ENCODE measurements around the gene LTB4R2.

Gene LTB4R2, protein sequence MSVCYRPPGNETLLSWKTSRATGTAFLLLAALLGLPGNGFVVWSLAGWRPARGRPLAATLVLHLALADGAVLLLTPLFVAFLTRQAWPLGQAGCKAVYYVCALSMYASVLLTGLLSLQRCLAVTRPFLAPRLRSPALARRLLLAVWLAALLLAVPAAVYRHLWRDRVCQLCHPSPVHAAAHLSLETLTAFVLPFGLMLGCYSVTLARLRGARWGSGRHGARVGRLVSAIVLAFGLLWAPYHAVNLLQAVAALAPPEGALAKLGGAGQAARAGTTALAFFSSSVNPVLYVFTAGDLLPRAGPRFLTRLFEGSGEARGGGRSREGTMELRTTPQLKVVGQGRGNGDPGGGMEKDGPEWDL

DNA sequence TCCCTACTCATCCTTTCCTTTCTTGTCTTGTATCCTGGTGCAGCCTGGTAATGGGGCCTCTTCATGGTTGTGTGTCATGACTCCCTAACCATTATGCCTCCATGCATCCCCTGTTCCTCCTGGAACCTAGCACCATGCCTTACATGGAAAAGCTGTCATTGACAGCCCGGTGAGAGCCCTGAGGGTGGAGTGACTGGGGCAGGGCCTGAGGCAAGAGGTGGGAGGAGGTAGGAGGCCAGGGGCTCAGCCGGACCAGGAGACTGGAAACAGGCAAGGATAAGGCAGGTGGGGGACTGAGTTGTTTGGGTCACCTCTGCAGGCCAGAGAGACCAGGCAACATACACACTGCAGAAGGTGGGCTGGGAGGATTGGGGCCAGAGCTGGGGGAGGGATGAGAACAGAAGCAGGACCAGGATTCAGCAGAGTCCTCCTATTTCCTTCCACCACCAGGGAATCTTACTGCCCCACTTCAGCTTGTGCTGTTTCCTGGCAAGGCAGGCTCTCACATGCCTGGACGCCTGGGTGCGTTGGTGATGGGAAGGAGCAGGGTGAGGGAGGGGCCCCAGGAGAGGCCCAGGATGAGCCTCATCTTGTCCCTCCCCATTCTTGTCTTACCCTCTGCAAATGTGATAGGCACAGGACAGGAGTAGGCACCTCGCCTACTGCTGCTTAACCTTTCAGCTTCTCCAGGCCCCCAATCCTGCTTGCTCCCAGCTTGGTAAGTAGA lies at the start of gene LTB4R2:
Gene LTB4R2 (plus strand): TSS at position 603 of the 727 bp plus-strand sequence. CDS start 525 bp downstream, outside the sequence.
- H3K4me3 ChIP-seq, result peak within 1 kb of the TSS; percentile 46 to 60 (median 51)

DNA sequence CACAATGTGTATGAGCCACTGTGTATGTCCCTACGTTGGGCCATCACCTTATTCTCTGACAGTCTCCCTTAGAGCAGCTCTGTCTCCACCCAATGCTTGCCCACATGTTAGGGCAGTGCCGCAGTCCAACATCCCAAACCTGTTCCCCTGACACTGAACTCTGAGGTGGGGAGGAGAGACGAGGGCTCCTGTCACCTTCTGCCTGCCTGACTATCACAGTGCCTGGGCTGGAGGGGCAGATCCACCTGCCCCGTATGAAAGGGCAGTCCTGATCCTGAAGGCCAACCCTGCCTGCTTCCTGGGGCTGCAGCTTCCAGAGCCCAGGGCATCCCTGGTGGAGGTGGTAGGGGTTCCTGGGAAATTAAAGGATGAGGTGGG lies 49.2 kb upstream of the LTB4R2 start:
- peak overlapping the region in 4 of 7 experiments; percentile 1 to 23 (median 5) for H3K4me3 ChIP-seq

More for the DNA sequence above, at the start of gene LTB4R2:
- peak within 1 kb of the TSS; percentile 55 to 94 (median 89) for H3K27ac ChIP-seq

DNA sequence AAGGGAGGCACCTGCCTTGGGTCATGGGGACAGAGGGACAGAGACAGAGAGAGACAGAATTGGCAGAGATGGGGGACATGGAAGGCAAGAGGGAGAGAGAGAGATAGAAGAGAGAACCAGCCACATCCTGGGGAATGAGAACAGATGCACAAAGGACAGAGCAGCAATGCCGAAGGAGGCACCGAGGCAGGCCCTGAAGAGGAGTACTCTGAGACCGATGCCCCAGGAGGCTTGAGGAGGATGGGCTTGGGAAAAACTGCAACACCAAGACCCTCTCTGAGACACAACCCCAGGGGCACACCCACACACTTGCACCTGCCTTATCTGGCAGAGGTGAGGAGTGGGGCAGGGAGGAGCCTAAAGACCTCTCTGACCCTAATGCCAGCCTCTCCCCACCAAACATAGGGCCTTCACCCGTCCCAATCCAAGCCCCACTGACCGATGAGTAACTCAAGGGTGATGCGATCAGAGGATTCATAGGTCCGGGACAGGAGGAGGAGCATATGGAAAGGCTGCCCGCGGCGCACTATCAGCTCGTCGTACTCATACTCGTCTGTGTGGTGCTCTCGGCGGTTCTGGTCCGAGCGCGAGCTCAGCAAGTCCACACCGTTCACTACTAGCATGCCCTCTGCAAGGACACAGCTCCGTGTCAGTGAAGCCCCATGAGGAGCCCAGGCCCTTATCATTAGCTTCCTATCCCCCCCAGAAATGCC lies 48.5 kb upstream of the LTB4R2 start:
- H3K4me3 ChIP-seq, result peak overlapping the region in 5 of 7 experiments; percentile 1 to 23 (median 7)
- peak overlapping the region in 11 of 21 experiments; percentile 11 to 82 (median 45) for H3K27ac ChIP-seq

More for the DNA sequence above, 49.2 kb upstream of the LTB4R2 start:
- peak overlapping the region in 9 of 21 experiments; percentile 11 to 82 (median 34) for H3K27ac ChIP-seq

DNA sequence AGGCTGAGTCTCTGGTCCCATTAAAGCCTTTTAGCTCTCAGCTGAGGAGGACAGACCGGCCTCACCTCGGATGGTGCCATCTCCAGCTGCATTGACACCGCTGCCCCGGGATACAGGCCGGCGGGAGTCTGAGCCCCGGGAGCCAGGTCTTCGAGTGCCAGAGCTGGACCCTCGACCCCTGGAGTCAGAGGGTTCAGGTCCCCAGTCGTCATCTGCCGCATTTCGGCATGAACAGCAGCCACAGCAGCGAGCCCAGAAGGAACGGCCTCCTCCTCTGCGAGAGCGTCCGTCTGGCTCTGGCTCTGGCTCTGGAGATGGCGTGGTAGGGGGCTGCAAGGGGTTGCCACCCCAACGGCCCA lies 48.0 kb upstream of the LTB4R2 start:
- Histone ChIP-seq H3K27ac (peak overlapping the region in 8 of 21 experiments; percentile 16 to 82 (median 69)), H3K4me3 (peak overlapping the region in 4 of 7 experiments; percentile 1 to 23 (median 9))

DNA sequence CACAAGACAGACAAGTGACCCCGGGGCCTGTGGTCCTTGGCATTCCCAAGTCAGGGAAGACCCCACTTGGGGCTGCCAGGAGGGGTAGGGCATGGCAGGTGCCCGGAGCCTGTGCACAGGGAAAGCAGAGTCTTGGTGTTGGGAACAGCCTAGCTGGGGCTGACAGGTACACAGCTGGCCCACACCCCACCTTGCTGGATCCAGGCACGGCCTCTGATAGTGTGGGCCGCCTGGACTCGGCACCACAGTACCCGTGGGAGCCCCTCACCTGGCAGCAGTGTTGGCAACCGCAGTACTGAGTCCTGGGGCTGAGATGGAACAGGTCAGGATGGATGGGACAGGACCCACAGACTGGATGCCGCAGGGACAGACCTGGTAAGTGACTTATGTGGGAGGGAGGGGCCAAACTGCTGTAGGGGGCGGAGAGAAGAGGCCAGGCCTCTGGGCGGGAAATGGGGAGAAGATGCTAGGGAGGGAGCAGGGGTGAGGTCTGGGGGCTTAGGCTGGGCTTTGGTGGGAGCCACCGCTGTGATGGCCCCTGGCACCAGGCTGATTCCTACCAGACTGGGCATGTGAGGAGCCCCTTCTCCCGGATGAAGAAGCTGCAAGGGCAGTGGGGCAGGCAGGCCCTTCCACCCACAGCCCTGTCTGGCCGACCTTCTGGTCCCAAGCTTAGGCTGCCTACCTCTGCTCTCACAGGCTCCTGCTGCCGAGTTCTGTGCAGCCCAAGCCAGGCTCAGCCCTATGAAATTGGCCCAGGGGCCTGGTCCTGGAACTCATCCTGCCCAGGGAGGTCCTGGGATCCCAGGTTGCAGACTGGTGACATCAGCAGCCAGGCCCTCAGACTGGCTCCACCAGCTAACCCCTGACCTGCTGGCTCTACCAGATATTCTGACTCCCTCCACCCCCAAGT lies 46.9 kb upstream of the LTB4R2 start, which contains the start of gene TGM1:
Gene TGM1 (minus strand): TSS at position 357 of the 913 bp plus-strand sequence. CDS start 825 bp downstream, outside the sequence.
- peak within 1 kb of the TSS in 5 of 7 experiments; percentile 1 to 23 (median 11) for H3K4me3 ChIP-seq
- H3K27ac ChIP-seq, result peak within 1 kb of the TSS; percentile 13 to 82 (median 65)

DNA sequence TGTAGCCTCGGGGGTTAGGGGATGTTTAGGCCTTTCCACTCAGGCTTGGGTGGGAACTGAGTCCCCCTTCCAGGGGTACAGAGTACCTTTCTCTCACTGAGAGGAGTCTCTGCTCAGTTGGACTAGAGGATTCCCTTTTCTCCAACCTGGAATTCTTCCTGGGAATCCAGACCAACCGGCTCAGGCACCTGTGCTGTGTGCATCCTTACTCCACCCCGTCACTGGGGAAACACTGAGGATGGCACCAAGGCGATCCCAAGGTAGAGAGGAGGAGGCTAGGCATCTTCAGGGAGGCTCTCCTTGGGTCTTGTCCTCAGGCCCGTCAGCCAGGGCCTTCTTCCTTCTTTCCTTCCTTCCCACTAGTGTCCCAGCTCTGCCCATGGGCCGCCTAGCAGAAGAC lies 46.1 kb upstream of the LTB4R2 start:
- Histone ChIP-seq H3K27ac (peak overlapping the region in 18 of 21 experiments; percentile 6 to 82 (median 68)), H3K4me3 (no peak overlapping the region)

DNA sequence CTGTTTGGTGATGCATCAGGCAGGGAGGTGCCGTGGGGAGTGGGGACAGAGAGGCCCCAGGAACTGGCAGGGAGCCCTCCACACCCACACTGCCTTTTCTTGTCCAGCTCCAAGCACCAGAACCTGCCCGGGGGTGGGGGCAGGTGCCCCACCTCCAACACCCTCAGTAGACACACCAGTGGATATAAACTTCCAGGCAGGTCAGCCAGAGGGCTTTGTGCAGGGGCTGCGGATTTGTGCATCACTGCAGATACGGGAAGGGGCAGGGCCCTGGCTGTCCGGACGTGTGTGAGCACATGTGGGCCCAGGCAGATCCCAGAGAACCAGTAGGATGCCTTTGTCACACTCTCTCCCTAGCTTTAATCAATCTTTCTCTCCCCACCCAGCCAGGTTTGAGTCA lies 45.6 kb upstream of the LTB4R2 start:
- Histone ChIP-seq H3K4me3 (no peak overlapping the region), H3K27ac (peak overlapping the region in 19 of 21 experiments; percentile 13 to 82 (median 65))

DNA sequence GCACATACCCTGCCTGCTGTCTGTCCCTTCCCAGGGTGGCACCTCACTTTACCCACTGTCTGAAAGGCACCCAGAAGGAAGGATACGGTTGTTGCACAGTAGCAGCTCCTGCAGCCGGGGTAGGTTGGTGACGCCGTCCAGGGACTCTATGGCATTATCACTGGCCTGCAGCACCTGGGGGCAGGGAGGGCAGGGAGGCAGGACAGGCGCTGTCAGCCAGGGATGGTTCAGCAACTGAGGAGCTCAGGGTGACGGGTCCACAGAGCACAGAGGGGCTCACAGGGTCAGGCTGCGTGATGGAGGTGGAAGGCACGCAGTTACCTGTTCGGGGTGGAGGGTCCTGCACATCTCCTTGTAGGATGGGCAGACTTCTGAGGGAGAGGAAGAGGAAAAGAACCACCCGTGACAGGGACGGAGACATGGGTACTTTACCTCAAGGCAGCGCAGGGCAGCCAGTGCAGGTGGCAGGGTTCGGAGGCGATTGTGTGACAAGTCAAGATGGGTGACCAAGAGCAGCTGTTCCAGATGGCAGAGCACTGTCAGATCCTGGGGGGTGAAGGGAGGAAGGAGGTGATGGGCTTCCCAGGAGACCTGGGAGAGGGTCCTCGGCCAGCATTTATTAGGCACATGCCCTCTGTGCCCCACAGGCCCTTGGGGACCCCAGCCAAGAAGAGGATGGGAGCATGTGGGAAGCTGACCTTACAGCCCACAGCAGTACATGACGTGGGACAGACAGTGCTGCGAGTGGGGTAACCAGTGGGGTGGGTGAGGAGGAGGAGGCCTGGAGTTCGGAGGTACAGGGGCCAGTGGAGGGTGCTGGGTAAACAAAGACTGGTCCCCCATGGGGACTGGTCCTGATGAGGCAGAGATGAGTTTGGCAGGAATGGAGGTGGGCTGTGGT lies 43.3 kb upstream of the LTB4R2 start:
- no peak overlapping the region for H3K4me3 ChIP-seq
- H3K27ac ChIP-seq, result no peak overlapping the region

DNA sequence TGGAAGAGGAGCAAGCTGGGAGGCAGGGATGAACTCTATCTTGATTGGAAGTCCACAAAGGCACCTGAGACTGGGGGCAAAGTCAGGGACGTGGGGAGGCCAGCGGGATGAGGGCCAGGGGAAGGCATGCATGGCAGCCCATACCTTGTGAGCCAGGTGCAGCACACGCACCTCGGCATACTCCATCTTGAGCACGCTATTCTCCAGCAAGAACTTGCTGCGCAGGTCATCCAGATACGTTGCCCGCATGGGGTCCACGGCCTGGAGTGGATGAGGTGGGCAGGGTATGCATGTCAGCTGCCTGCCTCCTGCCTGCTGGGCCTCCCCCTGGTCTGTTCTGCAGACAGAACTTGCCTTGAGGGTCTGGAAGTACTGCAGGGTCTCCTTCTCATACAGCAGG lies 42.4 kb upstream of the LTB4R2 start:
- no peak overlapping the region for H3K27ac ChIP-seq

DNA sequence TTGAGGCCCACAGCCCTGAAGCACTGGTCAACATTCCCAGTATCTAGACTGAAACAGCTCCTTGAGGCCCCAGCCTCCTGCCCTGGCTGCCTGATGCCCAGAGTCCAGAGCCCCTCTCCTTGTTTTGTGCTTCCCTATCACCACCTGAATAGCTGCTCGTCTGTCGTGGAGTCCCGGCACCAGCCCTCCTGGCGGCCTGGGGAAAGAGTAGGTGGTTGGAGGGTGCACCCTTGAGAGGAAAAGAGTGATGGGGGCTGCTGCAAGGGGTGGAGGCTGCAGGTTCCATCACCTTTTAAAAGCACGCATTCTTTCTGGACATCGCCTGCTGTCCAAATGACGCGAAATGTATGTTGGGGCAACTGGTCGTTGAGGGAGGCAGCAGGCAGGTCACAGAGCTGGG lies 41.7 kb upstream of the LTB4R2 start:
- no peak overlapping the region for H3K27ac ChIP-seq

More for the DNA sequence above, 42.4 kb upstream of the LTB4R2 start:
- H3K4me3 ChIP-seq, result no peak overlapping the region

DNA sequence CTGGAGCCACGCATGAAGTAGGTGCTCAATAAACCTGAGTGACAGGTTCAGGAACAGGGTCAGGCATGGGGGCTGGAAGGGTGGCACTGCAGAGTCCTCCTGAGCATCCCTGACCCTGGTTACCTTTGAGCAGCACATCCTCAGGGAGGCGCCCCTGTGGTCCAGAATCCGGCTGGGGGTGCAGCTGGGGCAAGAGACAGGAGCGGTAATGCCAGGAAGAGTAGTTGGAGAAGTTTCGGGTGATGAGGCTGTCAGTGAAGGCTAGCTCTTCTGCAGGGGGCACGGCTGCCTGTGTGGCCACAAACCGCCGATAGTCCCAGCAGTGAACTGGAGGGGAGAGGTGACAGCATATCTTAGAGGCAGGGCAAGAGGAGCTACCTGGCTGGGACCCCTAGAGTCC lies 40.6 kb upstream of the LTB4R2 start:
- Histone ChIP-seq H3K27ac (no peak overlapping the region), H3K4me3 (no peak overlapping the region)

More for the DNA sequence above, 41.7 kb upstream of the LTB4R2 start:
- no peak overlapping the region for H3K4me3 ChIP-seq

DNA sequence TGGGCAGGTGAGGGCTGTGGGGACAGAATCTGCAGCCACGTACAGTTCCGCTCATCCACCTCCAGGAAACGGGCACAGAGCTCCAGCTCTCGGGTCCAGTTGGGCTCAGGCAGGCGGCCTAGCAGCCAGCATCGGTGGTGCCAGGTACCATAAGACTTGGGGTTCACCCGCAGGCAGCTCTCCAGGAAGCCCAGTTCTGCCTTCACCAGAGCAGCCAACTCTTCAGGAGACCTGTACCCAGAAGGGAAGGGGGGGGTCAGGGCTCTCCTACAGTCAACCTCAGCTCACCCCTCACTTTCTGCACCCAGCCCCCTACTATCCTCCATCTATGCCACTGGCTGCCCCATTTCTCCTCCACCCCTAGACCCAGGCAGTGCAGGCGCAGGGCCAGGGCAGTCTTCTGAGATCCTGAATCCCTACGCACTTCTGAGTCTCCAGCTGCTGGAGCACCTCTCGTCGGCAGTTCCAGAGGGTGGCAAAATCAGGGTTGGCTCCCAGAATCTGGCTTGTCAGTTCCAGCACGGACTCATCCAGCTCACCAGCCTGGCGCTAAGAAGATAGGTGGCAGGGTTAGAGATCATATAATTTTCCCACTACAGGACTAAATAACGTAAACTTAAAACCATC lies 39.9 kb upstream of the LTB4R2 start:
- H3K4me3 ChIP-seq, result no peak overlapping the region
- peak overlapping the region in 3 of 21 experiments; percentile 19 to 100 (median 100) for H3K27ac ChIP-seq

DNA sequence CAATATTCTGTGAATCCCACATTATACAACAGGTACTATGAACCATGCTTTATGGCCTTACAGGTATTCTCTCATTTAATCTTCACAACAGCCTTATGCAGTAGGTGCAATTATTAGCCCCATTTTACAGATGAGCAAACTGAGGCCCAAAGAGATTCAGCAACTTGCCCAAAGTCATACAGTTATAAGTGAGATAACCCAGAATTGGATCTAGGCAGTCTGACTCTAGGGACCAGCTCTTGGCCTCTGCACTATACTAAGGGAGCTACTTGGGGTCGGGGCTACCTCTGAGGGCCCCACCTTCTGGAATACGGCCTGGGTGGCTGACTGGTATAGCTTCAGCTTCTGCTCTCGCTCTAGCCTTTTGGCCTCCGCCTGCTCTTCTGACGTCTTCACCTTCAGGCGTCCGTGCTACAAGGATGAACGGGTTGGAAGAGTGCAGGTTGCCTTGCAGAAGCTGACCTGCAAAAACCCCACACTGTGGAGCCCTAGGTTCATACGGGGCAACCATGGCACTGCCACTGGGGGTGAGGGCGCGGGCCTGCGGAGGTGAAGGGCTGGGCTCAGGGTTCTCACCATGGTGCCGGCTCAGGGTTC lies 39.3 kb upstream of the LTB4R2 start:
- H3K4me3 ChIP-seq, result peak overlapping the region; percentile 69 to 89 (median 71)
- peak overlapping the region; percentile 95 to 100 (median 99) for H3K27ac ChIP-seq

DNA sequence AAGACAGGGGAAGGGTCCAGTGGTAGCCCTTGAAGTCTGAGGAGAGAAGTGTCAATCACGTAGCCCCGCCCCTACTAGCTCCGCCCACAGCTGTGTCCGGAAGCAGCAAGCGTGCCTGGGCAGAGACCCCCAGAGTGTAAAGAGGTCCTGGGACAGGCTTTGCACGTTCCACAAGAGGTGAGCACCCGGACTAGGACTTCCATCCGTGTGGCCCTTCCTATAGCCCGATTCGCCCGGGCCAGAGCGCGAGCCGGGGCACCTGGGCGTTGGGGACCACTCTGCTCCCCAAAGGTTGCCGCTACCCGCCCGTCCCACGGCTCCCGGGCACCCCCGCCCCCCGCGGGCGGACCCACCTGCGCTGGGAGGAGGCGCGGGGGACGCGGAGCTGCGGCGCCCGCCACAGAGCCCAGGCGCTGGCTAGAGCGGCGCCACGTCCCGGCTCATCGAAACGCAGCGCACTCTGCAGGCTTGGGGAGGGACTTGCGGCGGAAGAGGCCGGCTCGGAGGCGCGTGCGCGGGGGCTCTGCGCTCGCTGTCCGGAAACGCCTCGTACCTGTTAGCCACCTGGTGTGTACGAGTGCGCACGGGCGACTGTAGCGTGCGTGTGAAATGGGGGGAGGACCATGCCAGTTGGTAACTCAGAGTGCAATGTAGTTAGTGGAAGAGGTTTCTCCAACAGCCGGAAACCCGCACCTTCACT lies 38.7 kb upstream of the LTB4R2 start, which contains the start of gene RABGGTA:
Gene RABGGTA (minus strand): TSS at position 464 of the 700 bp plus-strand sequence. CDS start 482 bp downstream, outside the sequence.
- Histone ChIP-seq H3K27ac (peak within 1 kb of the TSS; percentile 95 to 100 (median 99)), H3K4me3 (peak within 1 kb of the TSS; percentile 69 to 89 (median 71))

DNA sequence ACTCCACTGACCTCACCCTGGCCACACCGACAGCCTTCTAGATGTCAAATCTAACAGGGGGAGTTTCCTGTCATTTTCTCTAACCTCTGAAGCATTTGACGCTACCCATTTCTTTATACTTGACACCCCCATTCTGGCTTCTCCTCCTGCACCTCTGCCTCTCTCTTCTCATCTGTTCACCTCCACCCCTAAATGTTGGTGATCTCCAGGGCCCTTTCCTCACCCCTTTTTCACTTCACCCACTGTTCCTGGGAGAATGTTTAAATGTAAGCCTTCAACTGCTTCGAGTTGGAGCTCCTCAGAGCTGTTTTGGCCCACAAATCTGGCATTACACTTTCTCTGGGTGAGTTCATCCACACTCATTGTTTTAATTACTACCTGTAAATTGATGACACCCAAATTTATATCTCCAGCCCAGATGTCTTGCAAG lies 38.1 kb upstream of the LTB4R2 start:
- H3K4me3 ChIP-seq, result peak overlapping the region; percentile 69 to 89 (median 71)
- H3K27ac ChIP-seq, result peak overlapping the region; percentile 95 to 100 (median 99)

DNA sequence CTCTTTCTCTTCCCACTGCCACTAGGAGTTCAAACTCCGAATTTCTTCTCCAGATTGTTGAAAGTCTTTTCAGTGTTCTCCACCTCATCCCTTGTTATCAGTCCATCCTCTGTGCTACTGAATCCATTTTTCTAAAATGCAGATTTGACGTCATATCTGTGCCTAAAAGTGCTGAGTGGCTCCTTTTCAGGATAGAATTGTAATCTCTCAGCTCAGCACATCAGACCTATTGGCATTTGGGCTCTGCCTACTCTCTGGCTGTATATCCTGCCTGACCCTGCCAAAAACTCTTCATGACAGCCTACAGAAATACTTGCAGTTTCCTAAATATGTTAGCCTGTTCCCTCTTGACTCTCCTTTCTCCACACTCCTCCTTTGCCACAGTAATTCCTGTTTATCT lies 37.5 kb upstream of the LTB4R2 start:
- H3K27ac ChIP-seq, result peak overlapping the region in 13 of 21 experiments; percentile 83 to 100 (median 99)
- no peak overlapping the region for H3K4me3 ChIP-seq

Measured in skin epidermis (tissue), 12 donors.